Left renal cortex interstitium (tissue), 4 donors: ENCODE measurements around the gene PGPEP1. TPM values are rescaled to one million over a fixed set of nuclear protein-coding genes. Genes with fewer than 3 reads are reported as not detected.
"Not testable (repeated sequence)": the region's sequence is repeated elsewhere in the genome, so short reads cannot be mapped to it uniquely, and the experiment has no call there.

Experiments used
- DNase-seq, 4 donors: peaks; one replicate each; pipeline ENCODE4 v3.0.0-alpha.2; 2013; ENCODE audit warnings: low read depth in 4 of 4, low spot score in 2 of 4, missing footprints in 1 of 4
- polyA plus RNA-seq, 4 donors: library from polyadenylated mRNA; unstranded; fragments of 120-200 nt; gene quantifications; one replicate each; pipeline ENCODE4 v1.2.1, GENCODE V29; 2013; ENCODE audit not compliant: insufficient read length in 4 of 4

The PGPEP1 gene
- polyA plus RNA-seq, 4 donors, result 21.2 to 31.5 (median 26.5) TPM

DNA sequence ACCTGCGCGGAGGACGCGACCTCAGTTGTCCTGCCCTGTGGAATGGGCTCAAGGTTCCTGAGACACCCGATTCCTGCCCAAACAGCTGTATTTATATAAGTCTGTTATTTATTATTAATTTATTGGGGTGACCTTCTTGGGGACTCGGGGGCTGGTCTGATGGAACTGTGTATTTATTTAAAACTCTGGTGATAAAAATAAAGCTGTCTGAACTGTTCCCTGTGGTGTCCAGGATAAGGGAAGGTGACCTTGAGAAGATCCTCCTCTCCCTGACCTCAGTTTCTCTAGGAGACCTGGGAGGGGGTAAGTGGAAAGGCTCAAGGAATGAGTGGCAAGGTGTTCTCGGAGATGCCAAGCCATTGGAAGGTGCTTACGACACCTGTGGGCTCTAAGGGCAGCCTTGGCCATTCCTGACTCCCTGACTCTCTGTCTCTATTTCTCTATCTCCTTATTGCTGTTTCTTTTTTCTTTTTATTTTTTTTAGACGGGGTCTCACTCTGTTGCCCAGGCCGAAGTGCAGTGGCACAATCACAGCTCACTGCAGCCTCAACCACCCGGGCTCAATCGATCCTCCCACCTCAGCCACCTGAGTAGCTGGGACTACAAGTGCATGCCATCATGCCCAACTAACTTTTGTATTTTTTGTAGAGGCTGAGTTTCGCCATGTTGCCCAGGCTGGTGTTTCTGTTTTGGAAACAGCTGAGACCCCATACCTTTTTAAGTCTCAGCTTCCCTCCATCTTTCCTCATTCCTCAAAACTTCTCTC, 48.7 kb downstream of the PGPEP1 start:
- no peak for DNase-seq

GRCh38 chr19:18389726-18390064, 49.3 kb downstream of the PGPEP1 start:
- DNase-seq, result no peak

DNA sequence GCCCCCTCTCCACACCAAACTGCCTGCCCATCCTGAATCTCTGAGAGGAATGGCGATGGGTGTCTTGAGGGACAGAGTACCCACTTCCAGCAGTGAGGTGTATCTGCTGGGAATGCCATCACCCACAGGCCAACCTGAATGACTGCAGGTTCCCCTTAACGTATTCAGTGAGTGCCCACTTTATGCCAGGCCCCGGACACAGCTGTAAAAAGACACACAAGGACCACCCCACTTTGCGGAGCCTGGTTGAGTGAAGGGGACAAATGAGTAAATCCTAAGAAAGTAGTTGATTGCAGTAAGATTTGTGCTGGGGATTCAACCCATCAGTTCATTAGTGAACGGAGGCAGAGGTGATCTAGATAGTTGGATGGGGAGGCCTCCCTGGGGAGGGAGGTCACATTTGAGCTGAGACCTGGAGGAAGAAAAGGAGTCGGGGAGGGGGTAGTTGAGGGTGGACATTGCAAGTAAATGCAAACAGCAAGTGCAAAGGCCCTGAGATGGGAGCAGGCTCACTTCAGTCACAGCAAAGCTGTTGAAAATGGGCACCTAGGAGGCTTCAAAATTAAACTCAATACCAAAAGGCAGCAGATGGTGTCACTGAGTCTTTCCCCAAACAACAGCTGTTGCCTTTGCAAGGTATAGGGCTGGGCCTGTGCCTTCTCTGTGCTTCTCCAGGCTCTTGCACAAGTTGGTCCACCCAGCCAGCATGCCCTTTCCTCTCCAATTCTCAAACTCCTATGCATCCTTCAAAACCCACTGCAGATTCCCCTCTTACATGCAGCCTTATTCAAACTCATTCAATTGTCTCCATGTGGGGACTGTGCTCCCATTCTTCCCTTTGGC, 49.9 kb downstream of the PGPEP1 start:
- no peak for DNase-seq

DNA sequence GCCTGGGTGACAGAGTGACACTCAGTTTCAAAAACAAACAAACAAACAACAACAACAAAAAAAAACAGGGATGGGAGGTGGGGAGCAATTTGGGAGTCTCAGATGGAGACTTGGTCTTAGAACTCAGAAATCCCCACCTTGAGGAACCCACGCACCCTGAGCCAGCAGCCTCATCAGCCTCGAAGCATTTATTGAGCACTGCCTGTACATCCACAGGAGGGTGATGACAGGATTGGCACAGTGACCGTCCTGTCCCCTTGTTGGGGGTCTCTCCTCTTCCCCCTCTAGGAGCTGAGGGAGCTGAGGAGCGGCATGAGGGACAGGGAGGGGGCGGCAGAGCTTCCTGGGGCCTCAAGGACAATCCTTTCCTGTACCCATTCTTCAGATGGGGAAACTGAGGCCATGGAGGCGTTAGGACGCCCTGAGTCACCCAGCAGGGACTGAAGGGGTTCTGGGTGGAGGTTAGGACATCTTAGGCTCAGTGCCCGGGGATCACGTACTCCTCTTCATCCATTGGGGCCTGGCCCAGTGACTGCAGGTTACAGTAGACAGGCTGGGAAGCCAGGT, 51.2 kb downstream of the PGPEP1 start:
- DNase-seq, result no peak

- no peak for DNase-seq
Observed at GRCh38 chr19:18392417-18392816, 52.0 kb downstream of the PGPEP1 start.

GRCh38 chr19:18392926-18393325, 52.5 kb downstream of the PGPEP1 start:
- DNase-seq, result no peak

DNA sequence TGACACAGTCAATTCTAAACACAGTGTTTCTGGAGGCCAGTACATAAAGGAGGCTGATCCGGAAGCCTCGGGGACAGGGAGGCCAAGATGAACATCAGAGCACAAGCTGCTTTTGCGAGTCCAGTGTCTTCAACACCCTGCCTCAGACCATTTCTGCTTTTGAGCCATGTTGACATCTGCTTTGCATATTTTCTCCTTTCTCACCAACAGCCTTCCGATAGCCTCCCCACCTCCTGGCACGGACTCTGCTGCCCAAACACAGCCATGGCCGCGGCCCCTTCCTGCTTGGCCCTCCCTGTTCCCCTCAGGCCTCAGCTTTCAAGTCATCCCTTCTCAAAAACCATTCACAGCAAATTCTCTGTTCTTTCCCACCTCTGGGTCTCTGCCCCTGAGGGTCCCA, 53.4 kb downstream of the PGPEP1 start:
- no peak for DNase-seq

- DNase-seq, result no peak
Observed at GRCh38 chr19:18396471-18397241, 56.3 kb downstream of the PGPEP1 start.

DNA sequence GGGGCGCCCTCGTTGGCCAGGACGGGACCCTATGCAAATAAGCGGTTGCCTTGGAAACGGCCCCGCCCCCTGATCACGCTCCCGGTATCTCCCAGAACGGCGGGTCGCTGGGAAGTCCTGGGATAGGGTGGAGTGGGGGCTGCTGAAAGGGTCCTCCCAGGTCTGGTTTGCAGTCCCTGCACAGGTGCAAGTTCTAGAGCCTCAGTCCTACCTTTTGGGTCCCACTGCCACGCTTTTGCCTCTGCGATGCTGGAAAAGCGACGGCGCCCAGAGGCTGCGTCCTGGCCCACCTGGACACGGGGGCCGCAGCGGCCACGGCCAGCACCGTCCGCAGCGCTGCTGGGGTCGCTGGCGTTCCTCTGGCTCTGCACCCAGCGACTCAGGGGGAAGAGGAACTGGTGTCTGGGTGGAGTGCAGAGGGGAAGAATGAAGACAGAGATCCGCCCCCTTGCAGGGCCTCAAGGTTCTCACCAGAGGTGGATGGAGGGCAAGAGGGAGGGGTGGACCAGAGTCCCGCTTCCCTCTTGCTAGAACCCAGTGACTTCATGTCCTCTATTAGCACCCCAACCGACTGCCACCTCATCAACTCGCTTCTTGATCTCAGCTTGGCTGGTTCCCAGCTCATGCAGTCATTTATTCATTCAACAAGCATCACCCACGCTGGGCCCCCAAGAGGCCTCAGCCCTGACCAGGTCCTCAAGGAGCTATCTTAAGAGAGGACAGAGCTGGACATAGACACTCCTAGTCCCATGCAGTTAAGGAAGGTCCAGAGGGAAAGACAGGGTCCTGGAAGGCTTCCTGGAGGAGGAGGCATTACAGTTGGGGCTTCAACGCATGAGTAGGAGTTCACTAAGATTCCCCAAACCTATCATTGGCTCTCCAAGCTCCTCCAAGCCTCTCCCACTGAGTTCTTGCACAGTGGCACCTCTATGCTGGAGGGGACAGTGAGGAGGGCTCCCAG, 57.1 kb downstream of the PGPEP1 start, which contains the start of gene LRRC25:
TSS of gene LRRC25 (minus strand) at position 381 of the 961 bp plus-strand sequence. CDS start 659 bp downstream, outside the sequence.
- DNase-seq, result no peak

DNA sequence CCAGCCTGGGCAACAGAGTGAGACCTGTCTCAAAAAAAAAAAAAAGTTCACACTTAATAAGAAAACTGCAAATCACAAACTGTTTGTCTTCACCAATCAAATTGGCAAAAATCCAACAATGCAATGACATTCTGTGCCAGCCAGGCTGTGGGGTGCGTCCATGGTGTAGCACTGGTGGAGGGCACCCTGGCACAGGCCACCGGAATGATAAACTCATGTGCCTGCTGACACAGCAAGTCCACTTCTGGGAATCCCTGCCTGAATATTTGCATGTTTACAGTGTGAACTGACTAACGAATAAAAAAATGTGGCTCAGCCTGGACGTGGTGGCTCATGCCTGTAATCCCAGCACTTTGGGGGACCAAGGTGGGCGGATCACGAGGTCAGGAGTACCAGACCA, 58.6 kb downstream of the PGPEP1 start:
- no peak for DNase-seq

DNA sequence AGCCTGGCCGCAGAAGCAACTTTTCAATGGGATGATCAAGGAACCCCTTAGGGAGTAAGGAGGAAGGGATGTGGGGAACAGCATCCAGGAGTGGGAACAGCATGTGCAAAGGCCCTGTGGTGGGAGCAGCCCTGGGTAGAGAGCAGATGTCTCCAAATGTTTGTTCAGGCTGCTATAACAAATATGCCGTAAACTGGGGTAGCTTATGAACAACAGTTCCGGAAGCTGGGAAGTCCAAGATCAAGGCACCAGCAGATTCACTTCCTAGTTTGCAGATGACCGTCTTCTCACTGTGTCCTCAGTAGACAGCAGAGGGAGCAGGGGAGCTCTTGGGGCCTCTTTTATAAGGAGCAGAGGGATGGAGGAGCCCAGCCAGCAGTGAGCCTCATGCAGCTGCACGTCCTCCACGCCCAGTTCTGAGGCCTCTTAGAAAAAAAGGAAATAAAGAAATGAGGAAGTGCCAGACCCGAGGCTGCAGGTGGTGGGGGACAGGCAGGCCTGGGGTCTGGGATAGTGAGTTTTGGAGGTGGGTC, 61.2 kb downstream of the PGPEP1 start:
- no peak for DNase-seq

DNA sequence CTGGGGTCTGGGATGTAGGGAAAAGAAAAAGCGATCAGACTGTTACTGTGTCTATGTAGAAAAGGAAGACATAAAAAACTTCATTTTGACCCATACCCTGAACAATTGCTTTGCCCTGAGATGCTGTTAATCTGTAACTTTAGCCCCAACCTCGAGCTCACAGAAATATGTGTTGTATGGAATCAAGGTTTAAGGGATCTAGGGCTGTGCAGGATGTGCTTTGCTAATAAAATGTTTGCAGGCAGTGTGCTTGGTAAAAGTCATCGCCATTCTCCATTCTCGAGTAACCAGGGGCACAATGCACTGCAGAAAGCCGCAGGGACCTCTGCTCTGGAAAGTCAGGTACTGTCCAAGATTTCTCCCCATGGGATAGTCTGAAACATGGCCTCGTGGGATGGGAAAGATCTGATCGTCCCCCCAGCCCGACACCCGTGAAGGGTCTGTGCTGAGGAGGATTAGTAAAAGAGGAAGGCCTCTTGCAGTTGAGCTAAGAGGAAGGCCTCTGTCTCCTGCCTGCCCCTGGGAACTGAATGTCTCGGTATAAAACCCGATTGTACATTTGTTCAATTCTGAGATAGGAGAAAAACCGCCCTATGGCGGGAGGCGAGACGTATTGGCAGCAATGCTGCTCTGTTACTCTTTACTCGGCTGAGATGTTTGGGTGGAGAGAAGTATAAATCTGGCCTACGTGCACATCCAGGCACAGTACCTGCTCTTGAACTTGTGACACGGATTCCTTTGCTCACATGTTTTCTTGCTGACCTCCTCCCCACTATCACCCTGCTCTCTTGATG, 62.3 kb downstream of the PGPEP1 start:
- DNase-seq, result not testable (repeated sequence)

- DNase-seq, result not testable (repeated sequence)
Observed at GRCh38 chr19:18405754-18406153, 65.4 kb downstream of the PGPEP1 start.

DNA sequence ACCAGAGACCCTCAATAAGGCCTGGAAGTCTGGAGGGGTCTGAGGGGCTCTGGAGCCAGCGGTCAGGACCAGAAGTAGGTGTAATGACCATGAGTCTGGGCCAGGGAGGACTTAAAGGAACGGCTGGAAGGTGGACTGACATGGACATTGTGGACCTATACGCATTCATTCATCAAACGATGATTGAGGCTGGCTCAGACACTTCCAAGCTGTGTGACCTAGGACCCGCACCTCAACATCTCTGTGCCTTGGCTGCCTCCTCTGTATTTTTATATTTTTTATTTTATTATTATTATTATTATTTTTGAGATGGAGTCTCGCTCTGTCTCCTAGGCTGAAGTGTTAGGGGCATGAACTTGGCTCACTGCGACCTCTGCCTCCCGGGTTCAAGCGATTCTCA, 66.4 kb downstream of the PGPEP1 start:
- no peak for DNase-seq

GRCh38 chr19:18408053-18408476, 67.7 kb downstream of the PGPEP1 start:
- DNase-seq, result no peak

DNA sequence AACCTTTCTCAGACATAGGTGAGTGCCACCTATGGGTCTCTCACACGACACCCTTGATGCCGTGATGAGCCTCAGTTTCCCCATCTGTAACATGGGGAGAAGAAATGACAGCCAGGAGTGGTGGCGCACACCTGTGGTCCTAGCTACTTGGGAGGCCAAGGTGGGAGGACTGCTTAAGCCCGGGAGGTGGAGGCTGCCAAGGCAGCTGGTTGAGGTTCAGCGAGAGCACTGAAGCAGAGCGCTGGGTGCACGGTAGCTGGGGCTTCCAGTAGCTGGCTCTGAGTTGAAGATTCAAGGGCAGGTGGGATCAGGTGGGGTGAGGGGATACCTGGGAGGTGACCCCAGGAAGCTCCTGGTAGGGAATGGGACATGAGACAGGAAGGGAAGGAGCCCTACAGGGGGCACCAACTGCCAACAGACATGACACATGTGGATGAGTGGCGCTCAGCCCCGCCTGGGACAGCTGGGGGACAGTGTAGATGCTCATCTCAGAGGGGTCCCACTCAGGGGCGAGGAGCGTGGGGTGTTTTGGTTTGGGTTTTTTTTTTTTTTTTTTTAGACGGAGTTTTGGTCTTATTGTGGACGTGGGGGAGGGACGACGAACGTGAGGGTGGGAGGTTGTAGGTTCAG, 72.3 kb downstream of the PGPEP1 start:
- no peak for DNase-seq

DNA sequence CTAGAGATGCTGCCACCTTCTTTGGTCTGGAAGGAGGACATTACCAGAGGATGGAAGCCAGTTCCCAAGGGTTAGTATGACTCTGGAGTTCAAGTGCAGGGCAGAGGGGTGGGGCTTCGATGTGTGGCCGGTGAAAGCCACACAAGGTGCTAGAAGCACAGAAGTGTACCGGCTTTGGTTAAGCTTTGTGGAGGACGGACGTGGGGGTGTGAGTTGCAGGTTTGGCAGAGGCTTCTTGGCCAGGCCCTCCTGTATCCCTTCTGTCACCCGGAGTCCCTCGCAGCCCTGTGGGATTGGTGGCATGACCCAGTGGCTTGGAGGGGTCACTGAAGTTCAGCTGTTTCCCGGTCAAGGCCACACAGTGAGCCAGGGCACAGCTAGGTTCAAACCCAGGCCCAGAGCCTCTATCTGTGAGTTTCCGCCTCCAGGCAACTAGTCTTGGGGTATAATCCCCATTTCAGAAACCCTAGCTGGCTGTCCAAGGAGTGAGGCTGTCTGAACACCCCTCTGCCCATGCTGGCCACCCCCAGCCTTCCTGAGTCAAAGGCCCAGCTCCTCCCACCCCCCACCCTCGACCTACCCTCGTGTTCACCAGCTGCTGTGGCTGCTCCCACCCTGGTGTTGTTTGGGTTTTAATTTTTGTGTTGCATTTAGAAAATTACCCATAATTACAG, 74.2 kb downstream of the PGPEP1 start:
- DNase-seq, result no peak
